OCI-LY3 (cell line): Measurements from ENCODE around the gene MANSC4.

Experiments used
- EZH2phosphoT487 ChIP-seq: fragments of 200-600 bp; shearing (Covaris generic); IDR thresholded peaks from 2 replicates; pipeline ENCODE4 v1.6.1; 2018; ENCODE audit warnings: antibody characterized with exemption, mixed run types, low read depth
- TF ChIP-seq, protein P1 (sequence below): fragments of 200-600, 300-600 bp; sonication (generic); IDR thresholded peaks from 2 replicates; pipeline ENCODE4 v1.5.1; 2014; ENCODE audit warnings: antibody characterized with exemption, low read length, low read depth

DNA sequence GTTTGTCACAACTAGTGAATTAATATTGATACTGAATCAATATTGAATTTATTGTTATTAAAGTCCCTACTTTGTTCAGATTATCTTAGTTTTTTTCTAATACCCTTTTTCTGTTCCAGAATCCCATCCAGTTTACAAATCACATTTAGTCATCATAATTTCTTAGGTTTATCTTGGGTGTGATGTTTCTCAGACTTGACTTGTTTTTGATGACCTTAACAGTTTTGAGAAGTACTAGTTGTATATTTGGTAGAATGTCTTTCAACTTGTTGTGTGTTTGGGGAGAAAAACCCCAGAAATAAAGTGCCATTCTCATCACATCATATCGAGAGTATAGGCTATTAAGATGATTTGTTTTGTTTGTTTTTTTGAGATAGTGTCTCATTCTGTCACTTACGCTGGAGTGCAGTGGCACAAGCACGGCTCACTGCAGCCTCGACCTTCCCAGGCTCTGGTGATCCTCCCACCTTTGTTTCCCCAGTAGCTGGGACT lies 49.9 kb downstream of the MANSC4 start:
- TF ChIP-seq, protein P1, sequence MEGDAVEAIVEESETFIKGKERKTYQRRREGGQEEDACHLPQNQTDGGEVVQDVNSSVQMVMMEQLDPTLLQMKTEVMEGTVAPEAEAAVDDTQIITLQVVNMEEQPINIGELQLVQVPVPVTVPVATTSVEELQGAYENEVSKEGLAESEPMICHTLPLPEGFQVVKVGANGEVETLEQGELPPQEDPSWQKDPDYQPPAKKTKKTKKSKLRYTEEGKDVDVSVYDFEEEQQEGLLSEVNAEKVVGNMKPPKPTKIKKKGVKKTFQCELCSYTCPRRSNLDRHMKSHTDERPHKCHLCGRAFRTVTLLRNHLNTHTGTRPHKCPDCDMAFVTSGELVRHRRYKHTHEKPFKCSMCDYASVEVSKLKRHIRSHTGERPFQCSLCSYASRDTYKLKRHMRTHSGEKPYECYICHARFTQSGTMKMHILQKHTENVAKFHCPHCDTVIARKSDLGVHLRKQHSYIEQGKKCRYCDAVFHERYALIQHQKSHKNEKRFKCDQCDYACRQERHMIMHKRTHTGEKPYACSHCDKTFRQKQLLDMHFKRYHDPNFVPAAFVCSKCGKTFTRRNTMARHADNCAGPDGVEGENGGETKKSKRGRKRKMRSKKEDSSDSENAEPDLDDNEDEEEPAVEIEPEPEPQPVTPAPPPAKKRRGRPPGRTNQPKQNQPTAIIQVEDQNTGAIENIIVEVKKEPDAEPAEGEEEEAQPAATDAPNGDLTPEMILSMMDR = no peak
- no peak for TF ChIP-seq EZH2phosphoT487
